K562 (cell line): ENCODE results near the gene CLK3. TPM values are rescaled to one million over a fixed set of nuclear protein-coding genes. Genes with fewer than 3 reads are reported as not detected.

ENCODE experiments used
- ATF4 ChIP-seq: fragments of 450-650 bp; formaldehyde crosslinking; IDR thresholded peaks from 2 replicates; pipeline ENCODE4 v1.4.0; 2022; ENCODE audit warnings: mild to moderate bottlenecking, moderate library complexity
- COPS2 ChIP-seq: fragments of 450-650 bp; conservative IDR thresholded peaks from 2 replicates; pipeline ENCODE4 v1.6.1; 2016; ENCODE audit warnings: mild to moderate bottlenecking, moderate library complexity
- DLX4 ChIP-seq: fragments of 250-450 bp; sonication (Bioruptor Pico); IDR thresholded peaks from 2 replicates; pipeline ENCODE4 v1.6.1; 2021; ENCODE audit warnings: mild to moderate bottlenecking
- ESRRA ChIP-seq: fragments of 450-650 bp; IDR thresholded peaks from 2 replicates; pipeline ENCODE4 v1.6.1; 2014; ENCODE audit warnings: low read depth, mild to moderate bottlenecking, moderate library complexity, borderline replicate concordance
- GATA2 ChIP-seq: sonication (generic); formaldehyde crosslinking; IDR thresholded peaks from 2 replicates; pipeline ENCODE4 v1.4.0; 2020; ENCODE audit warnings: mild to moderate bottlenecking, missing genetic modification reagents
- GTF2B ChIP-seq: IDR thresholded peaks from 2 replicates; pipeline ENCODE4 v1.6.1; 2011; ENCODE audit not compliant: insufficient read length; ENCODE audit errors: extremely low read depth
- KDM5B ChIP-seq: fragments of 200-600 bp; sonication (generic); IDR thresholded peaks from 2 replicates; pipeline ENCODE4 v1.6.1; 2012; ENCODE audit warnings: low read depth, mild to moderate bottlenecking, moderate library complexity, low read length, control low read depth, inconsistent platforms; ENCODE audit not compliant: insufficient replicate concordance
- LCOR ChIP-seq: sonication (generic); formaldehyde crosslinking; IDR thresholded peaks from 2 replicates; pipeline ENCODE4 v1.8.0; 2022; ENCODE audit warnings: mild to moderate bottlenecking, missing genetic modification reagents
- MAFK ChIP-seq: IDR thresholded peaks from 2 replicates; pipeline ENCODE4 v1.6.1; 2011; ENCODE audit warnings: low read length, improper control_type of control experiment
- MEF2A ChIP-seq: IDR thresholded peaks from 2 replicates; pipeline ENCODE4 v1.6.1; 2011; ENCODE audit warnings: low read depth, mild to moderate bottlenecking, low read length, moderate library complexity; ENCODE audit not compliant: control insufficient read depth
- NCOA2 ChIP-seq, 2 experiments: fragments of 450-650 bp; IDR thresholded peaks; 2 replicates each; pipeline ENCODE4 v1.6.1; 2018; ENCODE audit warnings: mild to moderate bottlenecking in 2 of 2, moderate library complexity in 1 of 2; ENCODE audit not compliant: partially characterized antibody in 2 of 2
- NR2C1 ChIP-seq, 2 experiments: fragments of 450-650 bp; IDR thresholded peaks; 2 replicates each; pipeline ENCODE4 v1.6.1; 2017; ENCODE audit warnings: mild to moderate bottlenecking in 2 of 2, antibody characterized with exemption in 1 of 2, inconsistent platforms in 1 of 2, missing compliant biosample characterization in 1 of 2, missing genetic modification characterization in 1 of 2
- NUFIP1 ChIP-seq: fragments of 450-650 bp; IDR thresholded peaks from 2 replicates; pipeline ENCODE4 v1.6.1; 2018; ENCODE audit not compliant: partially characterized antibody
- POLR2A ChIP-seq: fragments of 450-650 bp; conservative IDR thresholded peaks from 2 replicates; pipeline ENCODE4 v1.6.1; 2016
- RAD21 ChIP-seq, 2 experiments: fragments of 250-450 bp in 1 of 2; fragments of 450-650 bp in 1 of 2; sonication (Bioruptor Pico) in 1 of 2; formaldehyde crosslinking in 1 of 2; IDR thresholded peaks in 1 of 2; conservative IDR thresholded peaks in 1 of 2; 2 replicates each; pipeline versions ENCODE4 v1.4.0 to v1.8.0; 2020 to 2022; ENCODE audit warnings: mild to moderate bottlenecking in 2 of 2, moderate library complexity in 1 of 2
- TAF15 ChIP-seq: fragments of 200-400 bp; formaldehyde crosslinking; IDR thresholded peaks from 2 replicates; pipeline ENCODE4 v1.6.1; 2017; ENCODE audit warnings: mild to moderate bottlenecking, low read depth, low read length, moderate library complexity
- TBL1XR1 ChIP-seq, 2 experiments: IDR thresholded peaks; 2 replicates each; pipeline ENCODE4 v1.6.1; 2012; ENCODE audit warnings: improper control_type of control experiment in 2 of 2, low read length in 2 of 2, mild to moderate bottlenecking in 1 of 2
- TCF15 ChIP-seq: fragments of 250-450 bp; sonication (Bioruptor Pico); IDR thresholded peaks from 2 replicates; pipeline ENCODE4 v1.8.0; 2022; ENCODE audit warnings: moderate library complexity, mild to moderate bottlenecking, inconsistent platforms
- ZFX ChIP-seq: sonication (generic); formaldehyde crosslinking; IDR thresholded peaks from 2 replicates; pipeline ENCODE4 v1.8.0; 2022; ENCODE audit warnings: mild to moderate bottlenecking, missing genetic modification reagents, moderate library complexity
- ZKSCAN1 ChIP-seq: fragments of 150-350 bp; IDR thresholded peaks from 2 replicates; pipeline ENCODE4 v1.6.1; 2016; ENCODE audit warnings: low read depth, low read length
- ZNF124 ChIP-seq: sonication (generic); formaldehyde crosslinking; IDR thresholded peaks from 2 replicates; pipeline ENCODE4 v1.8.1; 2022; ENCODE audit warnings: missing genetic modification reagents
- ZNF280A ChIP-seq: fragments of 450-650 bp; IDR thresholded peaks from 2 replicates; pipeline ENCODE4 v1.6.1; 2018; ENCODE audit warnings: mild to moderate bottlenecking, low read depth; ENCODE audit not compliant: partially characterized antibody
- ZNF696 ChIP-seq: fragments of 250-450 bp; sonication (Bioruptor Pico); conservative IDR thresholded peaks from 2 replicates; pipeline ENCODE4 v1.4.0; 2020; ENCODE audit warnings: mild to moderate bottlenecking, moderate library complexity
- polyA plus RNA-seq, 8 experiments: library from polyadenylated mRNA; depleted of rRNA in 4 of 8; stranded (reverse) in 5 of 8; unstranded in 3 of 8; fragments of >200 nt; fragmentation: Nextera tagmentation in 2 of 8; fragmentation: Illumina TruSeq in 1 of 8; extraction: Ambion mirVana in 2 of 8; extraction: Trizol in 1 of 8; gene quantifications; 2 replicates each; pipeline versions ENCODE4 v1.2.1 to v1.2.3, GENCODE V29; 2011 to 2014; ENCODE audit warnings: inconsistent platforms in 1 of 8, missing spikeins in 1 of 8
- total RNA-seq, 7 experiments: library from RNA; depleted of rRNA in 6 of 7; stranded (reverse); fragments of >200 nt in 6 of 7; fragmentation: Illumina TruSeq in 2 of 7; extraction: Trizol in 2 of 7; gene quantifications; 2 replicates each; pipeline versions ENCODE4 v1.2.1 to v1.2.3, GENCODE V29; 2011 to 2021; ENCODE audit warnings: low replicate concordance in 1 of 7

CLK3 gene
- total and polyA plus RNA-seq, 9 of the 15 experiments (the other 6 are each of a cell fraction or from before 2014, with no cell fraction given) = 1.2 to 95.2 (median 51.7) TPM

- 0 out of 2 replicates have a peak, but pooled peaks have one; percentile 22 for TF ChIP-seq ZKSCAN1
- no peak for TF ChIP-seq ZNF696
- no peak for TF ChIP-seq DLX4 (CRISPR knock-in tag)
- no peak for TF ChIP-seq NUFIP1
- no peak for TF ChIP-seq MAFK
- TF ChIP-seq GATA2 (CRISPR knock-in tag) = no peak
- peak; percentile 42; the same call in 1 of the 2 replicates for TF ChIP-seq LCOR (CRISPR knock-in tag)
- TF ChIP-seq ESRRA = peak; percentile 98
- 0 out of 2 replicates have a peak, but pooled peaks have one; percentile 25 for TF ChIP-seq ZFX
- no peak for TF ChIP-seq GTF2B
- no peak for TF ChIP-seq TBL1XR1 (IDR thresholded peaks at IDR 0.05; ENCODE audit: low read length in 2 of 2)
- no peak for TF ChIP-seq POLR2A
- no peak for TF ChIP-seq COPS2
- TF ChIP-seq ZNF280A = no peak
- TF ChIP-seq NCOA2 (IDR thresholded peaks at IDR 0.05; ENCODE audit: partially characterized antibody in 2 of 2) = no peak
- TF ChIP-seq TAF15 = no peak
- no peak for TF ChIP-seq ZNF124
- TF ChIP-seq NR2C1 (IDR thresholded peaks at IDR 0.05) = peak; percentile 81
- TF ChIP-seq NR2C1 (tag; IDR thresholded peaks at IDR 0.05) = peak; percentile 85
- no peak for TF ChIP-seq ATF4 (CRISPR knock-in tag)
- no peak for TF ChIP-seq TCF15 (CRISPR knock-in tag)
- no peak for TF ChIP-seq MEF2A
- TF ChIP-seq KDM5B = no peak
- TF ChIP-seq RAD21 (CRISPR knock-in tag; conservative IDR thresholded peaks at IDR 0.05 in 1 of 2, IDR thresholded peaks at IDR 0.05 in 1 of 2) = no peak
These were observed 34.9 kb upstream of the CLK3 start (continued) for GRCh38 chr15:74580538-74581350.
